Right forelimb (tissue), 1 donor: Measurements from ENCODE around the gene ARL16.

Source experiments
- DNase-seq: peaks from one replicate; pipeline ENCODE4 v3.0.0-alpha.2; 2018

Gene ARL16

GRCh38 chr17:81712468-81713003 lies 28.9 kb upstream of the ARL16 start:
- DNase-seq = no peak

GRCh38 chr17:81711814-81712467 lies 28.3 kb upstream of the ARL16 start, which contains the start of gene SLC25A10:
SLC25A10 (plus strand) TSS chr17:81712284; CDS start chr17:81712427, 143 bp downstream.
- DNase-seq = peak; percentile 82

- no peak for DNase-seq
Observed at GRCh38 chr17:81710514-81711308, 27.1 kb upstream of the ARL16 start.

- no peak for DNase-seq
Observed at GRCh38 chr17:81708739-81709185, 25.2 kb upstream of the ARL16 start.

GRCh38 chr17:81707725-81708646 lies 24.4 kb upstream of the ARL16 start:
- DNase-seq = no peak

- no peak for DNase-seq
Observed at GRCh38 chr17:81706757-81707624, 23.4 kb upstream of the ARL16 start.

- DNase-seq = no peak
Observed at GRCh38 chr17:81706232-81706611, 22.6 kb upstream of the ARL16 start.

GRCh38 chr17:81705518-81706231 lies 22.1 kb upstream of the ARL16 start:
- no peak for DNase-seq

GRCh38 chr17:81703747-81704654 lies 20.4 kb upstream of the ARL16 start:
- no peak for DNase-seq

- peak; percentile 93 for DNase-seq
Observed at GRCh38 chr17:81702934-81703746, 19.5 kb upstream of the ARL16 start, which contains the start of gene MRPL12. MRPL12 (plus strand) TSS chr17:81703367; CDS start chr17:81703502, 135 bp downstream.

GRCh38 chr17:81701288-81702071 lies 17.9 kb upstream of the ARL16 start:
- no peak for DNase-seq

GRCh38 chr17:81700353-81701287 lies 17.0 kb upstream of the ARL16 start:
- no peak for DNase-seq

- no peak for DNase-seq
Observed at GRCh38 chr17:81697261-81698044, 13.9 kb upstream of the ARL16 start.

- DNase-seq = no peak
Observed at GRCh38 chr17:81696218-81696941, 12.8 kb upstream of the ARL16 start.

- DNase-seq = no peak
Observed at GRCh38 chr17:81695801-81696200, 12.2 kb upstream of the ARL16 start.
